Measurements from ENCODE around the gene ETFRF1.

GRCh38 chr12:25208554-25208953 lies 13.5 kb downstream of the ETFRF1 start:
- TF ChIP-seq CTCF (IDR thresholded peaks at IDR 0.05) (no peak), ZFX (IDR thresholded peaks at IDR 0.05; ENCODE audit: borderline replicate concordance) (no peak)
